Stimulated activated naive CD8-positive, alpha-beta T cell treated with anti-CD3 and anti-CD28 coated beads, Interleukin-15, Interleukin-2, amounts not matched to agents 100 ng/mL and 50 ng/mL, for 24 hours (primary cell): Measurements from ENCODE around the gene C9orf85.
"Not testable (repeated sequence)": the region's sequence is repeated elsewhere in the genome, so short reads cannot be mapped to it uniquely, and the experiment has no call there.

ENCODE experiments used
- H3K27ac Mint-ChIP-seq: one replicate; pipeline ENCODE4 v1.8.0; 2021; ENCODE audit warnings: mild to moderate bottlenecking, mixed read lengths
- H3K27me3 Mint-ChIP-seq: one replicate; pipeline ENCODE4 v1.8.0; 2021; ENCODE audit warnings: mixed read lengths
- H3K36me3 Mint-ChIP-seq: one replicate; pipeline ENCODE4 v1.8.0; 2021; ENCODE audit warnings: low read depth, mixed read lengths
- H3K4me1 Mint-ChIP-seq: one replicate; pipeline ENCODE4 v1.8.0; 2021; ENCODE audit warnings: low read depth, mixed read lengths
- H3K4me3 Mint-ChIP-seq: one replicate; pipeline ENCODE4 v1.8.0; 2021; ENCODE audit warnings: mild to moderate bottlenecking, mixed read lengths
- H3K9me3 Mint-ChIP-seq: one replicate; pipeline ENCODE4 v1.8.0; 2021; ENCODE audit warnings: mixed read lengths

Gene C9orf85

GRCh38 chr9:71985297-71985911 is 74.0 kb downstream of the C9orf85 start:
- H3K27ac Mint-ChIP-seq, result no peak overlapping the region
- no peaks in the 10 kb centered on the region for H3K9me3 Mint-ChIP-seq
- peaks cover 9% of the 10 kb centered on the region for H3K36me3 Mint-ChIP-seq
- no peaks in the 10 kb centered on the region for H3K27me3 Mint-ChIP-seq
- no peaks in the 10 kb centered on the region for H3K4me1 Mint-ChIP-seq
- H3K4me3 Mint-ChIP-seq, result no peak overlapping the region

GRCh38 chr9:71986900-71987299 is 75.5 kb downstream of the C9orf85 start:
- no peak overlapping the region for H3K27ac Mint-ChIP-seq
- H3K4me3 Mint-ChIP-seq, result no peak overlapping the region
- H3K27me3 Mint-ChIP-seq, result no peaks in the 10 kb centered on the region
- H3K4me1 Mint-ChIP-seq, result peaks cover 3% of the 10 kb centered on the region
- peaks cover 9% of the 10 kb centered on the region for H3K36me3 Mint-ChIP-seq
- H3K9me3 Mint-ChIP-seq, result no peaks in the 10 kb centered on the region

- Mint-ChIP-seq H3K27ac (no peak overlapping the region), H3K36me3 (peaks cover 9% of the 10 kb centered on the region), H3K9me3 (no peaks in the 10 kb centered on the region), H3K27me3 (no peaks in the 10 kb centered on the region), H3K4me3 (no peak overlapping the region), H3K4me1 (peaks cover 3% of the 10 kb centered on the region)
Observed at GRCh38 chr9:71987471-71988371, 76.3 kb downstream of the C9orf85 start.

- Mint-ChIP-seq H3K4me1 (peaks cover 3% of the 10 kb centered on the region), H3K27ac (no peak overlapping the region), H3K9me3 (no peaks in the 10 kb centered on the region), H3K36me3 (no peaks in the 10 kb centered on the region), H3K4me3 (no peak overlapping the region), H3K27me3 (no peaks in the 10 kb centered on the region)
Observed at GRCh38 chr9:71990466-71990865, 79.0 kb downstream of the C9orf85 start.

GRCh38 chr9:72005451-72005850 is 94.0 kb downstream of the C9orf85 start:
- H3K4me1 Mint-ChIP-seq, result no peaks in the 10 kb centered on the region
- no peak overlapping the region for H3K4me3 Mint-ChIP-seq
- no peaks in the 10 kb centered on the region for H3K27me3 Mint-ChIP-seq
- no peaks in the 10 kb centered on the region for H3K9me3 Mint-ChIP-seq
- H3K27ac Mint-ChIP-seq, result no peak overlapping the region
- H3K36me3 Mint-ChIP-seq, result no peaks in the 10 kb centered on the region

- Mint-ChIP-seq H3K4me1 (no peaks in the 10 kb centered on the region), H3K27ac (no peak overlapping the region), H3K36me3 (no peaks in the 10 kb centered on the region), H3K4me3 (no peak overlapping the region), H3K9me3 (no peaks in the 10 kb centered on the region), H3K27me3 (no peaks in the 10 kb centered on the region)
Observed at GRCh38 chr9:72006501-72006900, 95.1 kb downstream of the C9orf85 start.

GRCh38 chr9:72007726-72008125 is 96.3 kb downstream of the C9orf85 start:
- H3K4me3 Mint-ChIP-seq, H3K27ac Mint-ChIP-seq, H3K9me3 Mint-ChIP-seq, H3K27me3 Mint-ChIP-seq, H3K36me3 Mint-ChIP-seq, H3K4me1 Mint-ChIP-seq: not testable (repeated sequence)

GRCh38 chr9:72012646-72013045 is 101.2 kb downstream of the C9orf85 start:
- no peaks in the 10 kb centered on the region for H3K9me3 Mint-ChIP-seq
- H3K27ac Mint-ChIP-seq, result peak overlapping the region; percentile 12
- no peak overlapping the region for H3K4me3 Mint-ChIP-seq
- peaks cover 14% of the 10 kb centered on the region for H3K4me1 Mint-ChIP-seq
- H3K27me3 Mint-ChIP-seq, result no peaks in the 10 kb centered on the region
- H3K36me3 Mint-ChIP-seq, result no peaks in the 10 kb centered on the region

- Mint-ChIP-seq H3K4me3 (no peak overlapping the region), H3K36me3 (no peaks in the 10 kb centered on the region), H3K4me1 (peaks cover 14% of the 10 kb centered on the region), H3K27me3 (no peaks in the 10 kb centered on the region), H3K27ac (peak overlapping the region; percentile 65), H3K9me3 (no peaks in the 10 kb centered on the region)
Observed at GRCh38 chr9:72013292-72013760, 101.9 kb downstream of the C9orf85 start.

- Mint-ChIP-seq H3K27ac (no peak overlapping the region), H3K9me3 (no peaks in the 10 kb centered on the region), H3K4me3 (no peak overlapping the region), H3K4me1 (no peaks in the 10 kb centered on the region), H3K27me3 (peaks cover 3% of the 10 kb centered on the region), H3K36me3 (no peaks in the 10 kb centered on the region)
Observed at GRCh38 chr9:72022841-72023240, 111.4 kb downstream of the C9orf85 start.
